HG02852 (cell line): ENCODE results near the gene TEAD4.

Source experiments
- ATAC-seq: cut with Tn5 transposase; IDR thresholded peaks from one replicate; pipeline ENCODE4 v1.9.1; 2021; ENCODE audit warnings: mild to moderate bottlenecking, moderate library complexity; ENCODE audit not compliant: unreplicated experiment

TEAD4 gene

DNA sequence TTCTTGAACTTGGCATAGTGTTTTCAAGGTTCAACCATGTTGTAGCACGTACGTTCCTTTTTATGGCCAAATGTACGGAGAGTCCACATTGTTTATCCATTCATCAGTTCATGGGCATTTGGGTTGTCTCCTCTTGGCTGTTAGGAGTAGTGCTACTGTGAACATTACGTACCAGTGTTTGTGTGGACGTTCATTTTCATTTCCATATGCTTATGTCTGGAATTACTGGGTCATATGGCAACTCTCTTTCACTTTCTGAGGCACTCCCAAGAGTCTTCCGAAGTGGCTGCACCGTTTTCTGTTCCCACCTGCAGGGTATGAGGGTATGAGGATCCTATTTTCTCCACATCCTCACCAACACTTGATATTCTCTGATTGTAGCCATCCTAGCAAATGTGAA, 68.9 kb downstream of the TEAD4 start:
- ATAC-seq = no peak

- ATAC-seq = no peak
Observed at GRCh38 chr12:3030821-3031429, 71.7 kb downstream of the TEAD4 start.

GRCh38 chr12:3032161-3032560, 73.0 kb downstream of the TEAD4 start:
- no peak for ATAC-seq

- ATAC-seq = no peak
Observed at GRCh38 chr12:3032770-3033538, 73.8 kb downstream of the TEAD4 start.

GRCh38 chr12:3033539-3033867, 74.3 kb downstream of the TEAD4 start:
- no peak for ATAC-seq

DNA sequence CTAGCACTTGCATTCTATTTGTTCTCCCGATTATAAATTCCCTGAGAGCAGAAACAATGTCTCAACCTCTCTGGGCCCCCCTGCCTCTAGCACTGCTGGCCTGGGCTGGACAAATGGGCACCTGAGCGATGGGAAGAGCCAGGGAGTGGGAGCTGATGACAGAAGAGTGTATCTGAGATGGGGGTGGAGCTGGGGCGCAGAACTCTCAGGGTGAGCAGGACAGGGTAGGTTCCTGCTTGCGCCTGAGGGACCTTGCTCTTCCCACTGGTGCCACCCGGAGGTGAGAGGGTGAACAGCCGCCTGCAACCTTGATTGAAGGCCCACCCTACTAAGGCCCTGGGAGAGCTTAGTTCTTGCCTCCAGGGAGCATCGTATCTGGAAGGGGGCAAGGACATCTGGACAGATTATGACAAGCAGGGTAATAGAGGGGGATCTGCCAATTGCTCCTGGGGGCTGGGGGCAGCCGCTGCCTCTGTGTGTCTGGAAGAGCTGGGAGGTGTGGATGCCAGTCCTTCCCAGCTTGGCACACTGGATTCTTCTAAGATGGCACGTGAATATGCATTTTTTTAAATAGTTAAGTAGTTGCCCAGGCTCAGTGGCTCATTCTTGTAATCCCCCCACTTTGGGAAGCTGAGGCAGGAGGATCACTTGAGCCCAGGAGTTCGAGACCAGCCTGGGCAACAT, 75.0 kb downstream of the TEAD4 start:
- ATAC-seq = no peak

GRCh38 chr12:3035171-3035570, 76.0 kb downstream of the TEAD4 start:
- ATAC-seq = no peak

GRCh38 chr12:3035815-3036702, 76.9 kb downstream of the TEAD4 start:
- ATAC-seq = no peak

DNA sequence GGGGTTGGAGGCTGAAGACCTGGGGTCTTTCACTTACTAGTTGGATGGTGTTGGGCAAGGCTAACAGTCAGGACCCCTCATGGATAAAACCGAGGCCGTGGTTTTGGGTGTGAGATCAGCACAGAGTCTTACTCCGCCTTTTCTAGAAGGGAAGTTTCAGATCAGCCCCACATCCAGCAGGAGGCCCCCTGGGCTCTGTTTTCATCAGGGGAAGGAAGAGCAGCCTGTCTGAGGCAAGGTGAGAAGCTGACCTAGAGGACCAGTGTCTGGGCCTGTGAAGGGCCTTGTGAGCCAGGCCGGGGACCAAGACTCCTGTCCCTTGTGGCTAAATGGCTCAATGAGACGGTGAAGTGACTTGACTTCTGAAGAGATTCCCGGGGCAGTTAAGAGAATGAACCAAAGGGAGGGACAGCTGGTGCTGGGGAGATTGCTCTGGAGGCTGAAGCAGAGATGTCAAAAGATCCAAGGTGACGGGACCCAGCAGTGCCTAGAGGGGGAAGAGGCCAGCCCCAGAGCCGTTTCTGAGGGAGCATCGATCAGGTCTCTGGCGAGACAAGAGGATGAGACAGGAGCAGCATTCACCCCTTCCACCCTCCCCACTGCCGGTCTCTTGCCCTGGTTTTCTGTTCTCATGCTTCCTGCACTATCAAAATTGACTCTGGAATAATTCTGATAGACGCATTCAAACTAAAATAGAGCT, 77.9 kb downstream of the TEAD4 start:
- ATAC-seq = no peak

DNA sequence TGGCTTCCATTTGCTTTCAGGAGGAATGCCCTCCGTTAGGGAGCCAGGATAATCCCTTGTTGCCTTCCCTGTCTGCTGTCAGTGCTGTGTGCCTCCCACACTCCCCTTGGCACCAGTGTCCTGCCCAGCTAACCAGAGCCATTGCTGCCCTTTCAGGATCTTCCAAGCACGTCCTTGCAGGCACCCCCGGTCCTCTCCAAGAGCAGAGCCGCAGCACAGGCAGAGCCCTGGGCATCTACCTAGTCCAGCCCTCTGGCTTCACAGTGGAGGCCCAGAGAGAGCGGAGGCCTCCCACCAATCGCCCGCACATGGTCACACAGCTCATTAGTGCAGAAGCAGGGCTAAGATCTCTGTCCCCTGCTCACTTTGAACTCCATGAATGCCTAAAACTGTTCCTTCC, 79.0 kb downstream of the TEAD4 start:
- no peak for ATAC-seq

DNA sequence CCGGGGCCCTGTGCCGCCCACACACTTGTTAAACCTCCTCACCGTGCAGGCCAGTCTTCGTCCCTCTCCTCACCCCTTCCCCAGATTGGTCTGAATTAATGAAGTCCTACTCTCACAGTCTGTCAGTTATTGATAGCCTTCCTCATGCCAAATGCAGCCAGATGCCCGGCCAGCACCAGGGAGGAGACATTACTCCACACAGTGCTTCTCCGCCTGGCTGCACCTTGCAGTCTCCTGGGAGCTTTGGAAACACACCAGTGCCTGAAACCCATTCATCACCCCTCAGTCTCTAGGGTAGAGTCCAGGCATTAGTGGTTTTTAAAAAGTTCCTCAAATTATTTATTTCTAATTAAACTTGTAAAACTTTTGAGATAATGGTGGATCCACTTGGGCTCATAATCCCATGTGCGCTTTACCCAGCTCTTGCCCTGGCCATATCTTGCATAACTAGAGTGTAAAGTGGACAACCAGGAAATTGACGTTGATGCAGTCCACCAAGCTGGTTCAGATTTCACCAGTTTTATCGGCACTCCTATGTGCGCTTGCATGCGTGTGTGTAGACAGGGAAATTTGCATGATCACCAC, 79.8 kb downstream of the TEAD4 start:
- no peak for ATAC-seq

DNA sequence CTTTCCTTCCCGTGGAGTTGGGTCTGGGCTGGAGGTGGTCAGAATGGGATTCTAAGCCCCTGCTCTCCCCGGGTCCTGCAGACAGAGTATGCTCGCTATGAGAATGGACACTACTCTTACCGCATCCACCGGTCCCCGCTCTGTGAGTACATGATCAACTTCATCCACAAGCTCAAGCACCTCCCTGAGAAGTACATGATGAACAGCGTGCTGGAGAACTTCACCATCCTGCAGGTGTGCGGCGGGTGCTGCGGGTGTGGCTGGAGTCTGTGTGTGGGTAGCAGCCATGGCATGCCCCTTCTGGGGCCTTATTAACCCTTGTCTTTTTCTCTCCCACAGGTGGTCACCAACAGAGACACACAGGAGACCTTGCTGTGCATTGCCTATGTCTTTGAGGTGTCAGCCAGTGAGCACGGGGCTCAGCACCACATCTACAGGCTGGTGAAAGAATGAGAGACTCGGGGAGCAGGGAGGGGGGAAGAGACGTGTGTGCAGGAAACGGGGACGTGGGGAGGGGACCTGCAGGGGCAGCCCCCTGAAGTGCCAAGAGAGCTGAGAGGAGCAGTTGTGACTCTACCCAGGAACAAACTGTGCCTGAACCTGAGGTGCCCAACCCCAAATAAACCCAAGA, 80.9 kb downstream of the TEAD4 start:
- no peak for ATAC-seq

DNA sequence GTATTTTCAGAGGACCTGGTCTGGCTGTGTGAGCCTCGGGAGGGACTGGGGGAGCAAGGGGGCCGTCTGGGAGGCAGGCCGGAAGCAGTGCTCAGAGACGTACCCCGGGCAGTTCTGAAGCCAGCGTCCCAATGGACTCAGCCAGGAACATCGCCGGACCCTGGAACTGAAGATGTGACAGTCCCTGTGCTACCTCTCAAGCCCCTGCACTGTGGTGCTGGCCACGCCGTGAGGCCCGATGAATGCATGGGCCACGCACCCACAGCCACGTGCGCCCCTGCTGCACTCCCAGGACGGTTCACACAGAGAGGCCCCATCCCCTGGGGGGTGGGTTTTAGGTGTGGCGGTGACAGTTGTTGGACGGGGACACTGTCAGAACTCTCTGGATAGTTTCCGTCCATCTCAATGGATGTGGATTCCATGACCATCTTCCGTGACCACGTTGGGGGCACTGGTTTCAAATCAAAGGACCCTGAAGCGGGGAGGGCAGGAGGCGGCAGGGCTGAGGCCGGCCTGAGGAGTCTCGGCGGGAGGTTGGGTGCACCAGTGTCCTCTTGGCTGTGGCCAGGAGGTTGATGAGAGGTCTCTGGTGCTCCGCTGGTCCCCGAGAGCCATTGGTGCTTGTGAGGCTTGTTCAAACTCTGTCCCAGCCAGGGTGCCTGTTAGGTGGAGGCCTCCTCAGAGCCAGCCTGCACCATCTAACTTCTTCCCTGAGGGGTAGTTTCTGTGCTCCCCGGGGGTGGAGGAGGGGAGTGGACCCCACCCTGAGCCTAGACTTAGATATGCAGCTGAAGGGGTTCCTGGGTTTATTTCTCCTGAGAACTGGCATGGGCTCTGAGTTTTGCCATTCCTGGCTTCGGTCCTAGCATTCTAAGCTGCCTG, 81.7 kb downstream of the TEAD4 start:
- ATAC-seq = no peak

GRCh38 chr12:3041558-3042164, 82.5 kb downstream of the TEAD4 start:
- ATAC-seq = no peak

- ATAC-seq = no peak
Observed at GRCh38 chr12:3042394-3042793, 83.2 kb downstream of the TEAD4 start.

DNA sequence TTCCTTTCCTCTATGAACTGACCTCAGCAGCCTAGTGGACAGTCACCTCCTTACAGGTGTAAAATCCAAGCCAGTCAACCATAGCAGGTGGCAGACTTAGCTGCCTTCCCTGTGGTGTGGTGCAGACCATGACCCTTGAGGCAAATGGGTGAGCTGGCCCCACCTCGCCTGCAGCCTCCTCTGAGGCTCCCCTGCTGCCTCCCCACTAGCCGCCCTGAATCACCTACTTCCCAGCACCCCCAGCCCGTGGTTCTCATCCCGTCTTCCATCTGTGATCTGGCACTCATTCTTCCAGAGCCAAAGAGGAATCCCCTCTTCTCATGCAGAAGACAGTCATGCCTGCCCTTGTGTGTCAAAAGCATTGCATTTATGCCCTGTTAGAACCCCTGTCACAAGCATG, 83.6 kb downstream of the TEAD4 start:
- no peak for ATAC-seq

DNA sequence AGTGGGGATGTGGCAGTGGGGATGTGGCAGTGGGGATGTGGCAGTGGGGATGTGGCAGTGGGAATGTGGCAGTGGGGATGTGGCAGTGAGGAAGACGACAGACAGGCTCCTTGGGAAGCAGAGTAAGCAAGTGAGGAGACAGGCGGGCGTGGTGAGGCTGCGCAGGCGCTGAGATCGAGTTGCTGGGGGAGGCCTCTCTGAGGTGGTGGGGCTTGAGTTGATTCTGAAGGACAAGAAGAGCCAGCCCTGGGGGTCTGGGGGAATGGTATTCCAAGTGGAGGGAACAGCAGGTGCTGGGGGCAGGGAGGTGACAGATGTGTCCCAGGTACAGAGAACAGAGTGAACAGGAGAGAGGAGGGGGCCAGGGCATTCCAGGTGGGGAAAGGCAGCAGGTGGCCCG, 84.2 kb downstream of the TEAD4 start:
- no peak for ATAC-seq

- ATAC-seq = no peak
Observed at GRCh38 chr12:3044141-3044630, 85.0 kb downstream of the TEAD4 start.
